IPS DF 6.9 (cell line): ENCODE results near the gene PROX2.
A peak's percentile ranks its signal among the peaks of the same experiment; 100 is the strongest.

Experiments used
- DNase-seq: peaks from one replicate; pipeline ENCODE4 v3.0.0-alpha.2; 2013; ENCODE audit warnings: low read depth, low spot score
- H3K27ac ChIP-seq: one replicate; pipeline ENCODE4 v1.5.1; 2013; ENCODE audit warnings: low read length, control low read depth
- H3K27me3 ChIP-seq: 2 replicates; pipeline ENCODE4 v1.6.1; 2013; ENCODE audit warnings: mild to moderate bottlenecking, low read length; ENCODE audit not compliant: control insufficient read depth, insufficient read depth
- H3K36me3 ChIP-seq: 2 replicates; pipeline ENCODE4 v1.6.1; 2013; ENCODE audit warnings: low read length; ENCODE audit not compliant: control insufficient read depth, insufficient read depth
- H3K4me1 ChIP-seq: 2 replicates; pipeline ENCODE4 v1.6.1; 2013; ENCODE audit warnings: low read length; ENCODE audit not compliant: control insufficient read depth, insufficient read depth
- H3K4me3 ChIP-seq: 2 replicates; pipeline ENCODE4 v1.5.1; 2013; ENCODE audit warnings: mild to moderate bottlenecking, low read length
- H3K9me3 ChIP-seq: 2 replicates; pipeline ENCODE4 v1.6.1; 2013; ENCODE audit warnings: low read length, inconsistent platforms; ENCODE audit not compliant: control insufficient read depth, insufficient read depth
- WGBS: extraction: QIAGEN DNeasy Blood & Tissue Kit; methylation state at CpG from one replicate; pipeline ENCODE4 v1.1.7; 2013; ENCODE audit warnings: mixed read lengths, missing lambda C conversion rate; ENCODE audit not compliant: insufficient read length, insufficient coverage; 5-methylcytosine and 5-hydroxymethylcytosine counted together

Gene PROX2, protein sequence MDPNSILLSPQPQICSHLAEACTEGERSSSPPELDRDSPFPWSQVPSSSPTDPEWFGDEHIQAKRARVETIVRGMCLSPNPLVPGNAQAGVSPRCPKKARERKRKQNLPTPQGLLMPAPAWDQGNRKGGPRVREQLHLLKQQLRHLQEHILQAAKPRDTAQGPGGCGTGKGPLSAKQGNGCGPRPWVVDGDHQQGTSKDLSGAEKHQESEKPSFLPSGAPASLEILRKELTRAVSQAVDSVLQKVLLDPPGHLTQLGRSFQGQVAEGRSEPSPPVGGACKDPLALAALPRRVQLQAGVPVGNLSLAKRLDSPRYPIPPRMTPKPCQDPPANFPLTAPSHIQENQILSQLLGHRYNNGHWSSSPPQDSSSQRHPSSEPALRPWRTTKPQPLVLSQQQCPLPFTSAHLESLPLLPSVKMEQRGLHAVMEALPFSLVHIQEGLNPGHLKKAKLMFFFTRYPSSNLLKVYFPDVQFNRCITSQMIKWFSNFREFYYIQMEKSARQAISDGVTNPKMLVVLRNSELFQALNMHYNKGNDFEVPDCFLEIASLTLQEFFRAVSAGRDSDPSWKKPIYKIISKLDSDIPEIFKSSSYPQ

DNA sequence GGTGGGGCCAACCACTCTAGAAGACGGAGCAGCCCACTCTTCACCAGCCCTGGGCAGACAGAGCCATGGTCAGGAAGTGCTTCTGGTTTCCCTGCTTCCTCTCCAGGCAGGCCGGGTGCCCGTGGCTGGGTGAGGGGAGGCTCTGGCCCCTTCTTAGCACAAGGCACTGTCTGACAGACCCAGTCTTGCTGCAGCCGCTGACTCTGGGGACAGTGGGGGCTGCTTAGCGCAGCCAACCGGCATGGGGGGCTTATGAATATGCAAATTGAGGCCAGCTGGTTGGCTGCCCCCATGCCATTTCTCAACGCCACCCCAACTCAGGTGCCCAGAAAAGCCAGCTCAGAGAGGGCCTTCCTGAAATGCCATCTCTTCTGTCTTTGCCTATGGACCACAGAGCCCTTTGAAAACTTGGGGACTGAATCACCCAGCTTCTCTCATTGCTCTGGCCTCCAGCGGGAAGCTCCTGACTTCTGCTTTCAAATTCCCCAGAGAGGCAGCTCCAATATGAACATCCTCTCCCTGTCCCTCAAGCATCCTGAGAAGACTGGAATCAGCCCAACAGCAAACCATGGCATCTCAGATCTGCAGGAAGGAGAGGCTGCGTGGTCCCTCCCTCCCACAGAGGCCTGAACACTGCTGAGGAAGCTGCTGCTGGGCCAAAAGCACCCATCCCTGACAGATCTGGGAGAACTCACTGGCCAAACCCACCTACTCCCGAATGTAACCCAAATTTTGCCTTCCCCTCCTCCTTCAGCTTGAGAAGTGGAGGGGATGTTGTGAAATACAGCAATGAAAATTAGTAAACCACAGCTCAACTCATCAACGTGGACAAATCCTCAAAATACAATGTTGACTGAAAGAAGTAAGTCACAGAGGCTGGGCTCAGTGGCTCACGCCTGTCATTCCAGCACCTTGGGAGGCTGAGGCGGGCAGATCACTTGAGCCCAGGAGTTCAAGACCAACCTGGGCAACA, at the start of gene PROX2:
TSS of gene PROX2 (minus strand) at position 205 of the 973 bp plus-strand sequence. CDS start 12,311 bp downstream, outside the sequence.
- Histone ChIP-seq H3K4me1 (no peaks in the 10 kb centered on the region), H3K36me3 (no peaks in the 10 kb centered on the region), H3K27ac (no peak within 1 kb of the TSS), H3K4me3 (no peak within 1 kb of the TSS), H3K9me3 (no peaks in the 10 kb centered on the region), H3K27me3 (no peaks in the 10 kb centered on the region)
- no peak for DNase-seq
- WGBS = no CpG with 5 or more reads among the region's 13 CpGs

DNA sequence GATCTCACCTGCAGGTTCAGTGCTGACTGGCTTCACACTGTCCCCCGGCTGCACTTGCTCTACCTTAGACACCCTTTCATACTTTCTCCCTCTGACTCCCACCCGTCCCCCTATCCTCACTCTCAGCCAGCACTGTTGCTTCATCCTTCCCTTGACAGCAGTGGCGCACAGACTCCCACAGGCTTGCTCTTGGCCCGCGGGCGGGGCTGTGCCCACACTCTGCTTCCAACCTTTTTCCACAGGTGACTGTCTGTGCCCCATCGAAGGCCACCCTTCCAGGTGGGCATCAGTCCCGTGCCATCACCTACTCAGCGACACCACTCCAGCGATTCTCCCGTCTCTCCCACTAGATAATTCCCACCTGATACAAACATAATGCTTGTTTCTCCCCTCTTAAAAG, 48.1 kb upstream of the PROX2 start:
- Histone ChIP-seq H3K27me3 (no peaks in the 10 kb centered on the region), H3K4me1 (no peaks in the 10 kb centered on the region), H3K9me3 (no peaks in the 10 kb centered on the region), H3K27ac (no peak overlapping the region), H3K36me3 (no peaks in the 10 kb centered on the region), H3K4me3 (no peak overlapping the region)
- WGBS = no CpG with 5 or more reads among the region's 11 CpGs
- DNase-seq = no peak

DNA sequence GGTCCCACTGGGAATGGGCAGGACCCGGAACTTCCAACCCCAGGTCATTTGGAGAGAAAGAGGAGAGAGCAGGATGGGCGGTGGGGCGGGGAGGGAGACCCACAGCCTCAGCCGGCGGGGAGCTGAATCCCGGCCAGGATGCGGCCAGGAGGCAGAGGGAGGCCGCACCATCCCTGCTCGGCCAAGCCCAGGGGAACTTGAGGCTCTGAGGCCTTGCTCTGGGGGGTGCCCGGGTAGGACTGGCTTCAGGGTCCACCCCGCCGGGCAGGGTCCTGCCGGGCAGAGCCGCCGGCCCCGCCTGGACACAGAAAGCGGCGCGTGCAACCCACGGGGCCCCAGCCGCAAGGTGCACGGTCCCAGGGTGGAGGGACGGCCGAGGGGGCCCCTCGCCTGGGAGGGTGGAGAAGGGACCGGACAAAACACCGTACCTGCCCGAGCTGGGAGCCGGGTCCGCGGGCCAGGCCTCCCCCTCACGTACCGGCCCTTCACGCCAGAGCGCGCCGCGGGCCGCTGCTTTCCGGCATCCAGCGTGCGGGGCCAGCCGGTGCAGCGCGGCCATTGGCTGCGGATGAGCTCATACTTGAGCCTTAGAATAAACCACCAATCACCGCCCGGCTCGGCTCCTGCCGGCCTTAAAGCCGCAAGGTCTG, 46.9 kb upstream of the PROX2 start, which contains the start of gene RPS6KL1:
TSS of gene RPS6KL1 (minus strand) at position 509 of the 650 bp plus-strand sequence. CDS start 1,719 bp downstream, outside the sequence.
- Histone ChIP-seq H3K4me1 (no peaks in the 10 kb centered on the region), H3K36me3 (no peaks in the 10 kb centered on the region), H3K4me3 (peak within 1 kb of the TSS; percentile 82), H3K27ac (no peak within 1 kb of the TSS), H3K9me3 (no peaks in the 10 kb centered on the region), H3K27me3 (no peaks in the 10 kb centered on the region)
- WGBS = no CpG with 5 or more reads among the region's 51 CpGs
- peak; percentile 76 for DNase-seq

DNA sequence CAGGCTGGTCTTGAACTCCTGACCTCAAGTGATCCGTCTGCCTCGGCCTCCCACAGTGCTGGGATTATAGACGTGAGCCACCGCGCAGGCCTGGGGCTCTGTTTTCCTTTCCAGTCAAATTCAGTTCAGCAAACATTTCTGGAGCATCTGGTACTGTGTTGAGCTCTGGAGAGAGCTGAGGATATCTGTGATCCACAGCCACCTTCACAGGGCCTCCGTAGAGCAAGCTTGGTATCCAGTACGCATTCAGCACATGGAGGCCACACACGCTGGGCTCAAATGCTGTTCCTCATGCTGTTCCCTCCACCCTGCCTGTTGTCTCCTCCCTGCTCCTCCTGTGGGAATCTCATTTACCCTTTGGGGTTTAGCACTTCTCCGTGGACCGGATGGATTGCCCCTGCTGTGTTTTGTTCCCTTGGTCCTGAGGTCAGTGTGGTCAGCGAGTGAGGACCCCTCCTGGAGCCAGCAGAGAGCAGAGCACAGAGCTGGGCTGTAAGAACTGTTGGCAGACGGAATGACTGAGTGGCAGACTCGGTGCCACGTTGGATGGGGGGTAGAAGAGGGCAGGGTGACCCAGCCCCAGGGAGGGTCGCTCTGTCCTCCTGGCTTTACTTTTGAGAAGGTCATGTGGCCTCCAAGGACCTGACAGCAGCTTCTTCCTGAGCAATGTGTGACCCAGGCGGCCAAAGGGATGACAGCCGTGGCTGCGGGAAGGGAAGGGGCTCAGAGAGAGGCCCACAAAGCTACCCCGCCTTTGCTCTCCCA, 46.2 kb upstream of the PROX2 start:
- Histone ChIP-seq H3K9me3 (no peaks in the 10 kb centered on the region), H3K4me3 (peak overlapping the region; percentile 82; the same call in 1 of the 2 replicates), H3K27ac (no peak overlapping the region), H3K36me3 (no peaks in the 10 kb centered on the region), H3K27me3 (no peaks in the 10 kb centered on the region), H3K4me1 (no peaks in the 10 kb centered on the region)
- WGBS = no CpG with 5 or more reads among the region's 19 CpGs
- no peak for DNase-seq

DNA sequence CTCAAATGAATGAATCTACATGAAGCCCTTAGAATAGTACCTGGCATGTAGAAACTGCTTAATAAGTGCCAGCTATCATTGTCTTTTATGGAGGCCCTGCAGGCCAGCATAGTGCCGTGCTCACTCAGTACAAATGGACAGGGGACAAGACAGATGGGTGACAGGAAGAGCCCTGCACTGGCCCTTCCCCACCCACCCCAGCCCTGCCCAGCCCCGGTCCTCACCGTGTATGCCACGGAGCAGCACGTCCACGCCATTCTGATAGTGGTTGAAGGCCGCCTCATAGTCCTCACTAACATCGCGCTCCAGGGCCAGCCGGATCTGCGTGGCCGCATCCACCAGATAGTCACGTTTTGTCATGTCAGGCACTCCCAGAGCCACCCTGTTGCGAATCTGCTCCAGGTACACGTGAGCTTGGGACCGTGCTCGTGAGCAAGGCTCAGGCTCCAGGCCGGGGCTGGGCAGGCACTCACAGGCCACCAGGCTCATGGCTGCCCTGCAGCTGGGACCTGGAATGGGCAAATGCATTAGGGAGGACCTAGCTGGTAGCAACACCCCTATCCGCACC, 45.2 kb upstream of the PROX2 start:
- Histone ChIP-seq H3K36me3 (no peaks in the 10 kb centered on the region), H3K4me3 (no peak overlapping the region), H3K27ac (no peak overlapping the region), H3K9me3 (no peaks in the 10 kb centered on the region), H3K4me1 (no peaks in the 10 kb centered on the region), H3K27me3 (no peaks in the 10 kb centered on the region)
- DNase-seq = no peak
- WGBS = no CpG with 5 or more reads among the region's 19 CpGs

DNA sequence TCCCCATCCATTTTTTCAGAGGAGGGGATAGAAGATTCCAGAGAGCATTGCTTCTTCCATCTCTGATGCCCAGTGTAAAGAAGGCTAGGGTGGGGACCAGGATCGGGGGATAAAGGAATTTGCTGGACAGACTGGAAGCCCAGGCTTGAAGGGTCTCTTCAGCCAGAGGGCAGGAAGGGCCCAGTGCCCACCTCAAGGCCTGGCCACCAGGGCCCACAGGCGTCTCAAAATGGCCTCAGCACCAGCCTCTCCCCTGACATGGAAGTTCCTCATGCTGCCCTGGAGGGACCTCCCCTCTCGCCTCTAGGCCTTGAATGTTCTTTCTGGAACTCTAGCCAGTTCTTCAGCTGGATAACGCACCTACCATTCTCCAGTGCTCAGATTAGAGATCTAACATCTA, 44.3 kb upstream of the PROX2 start:
- no peaks in the 10 kb centered on the region for H3K9me3 ChIP-seq
- no peaks in the 10 kb centered on the region for H3K27me3 ChIP-seq
- no peak for DNase-seq
- no peak overlapping the region for H3K4me3 ChIP-seq
- no peak overlapping the region for H3K27ac ChIP-seq
- no peaks in the 10 kb centered on the region for H3K36me3 ChIP-seq
- no CpG with 5 or more reads among the region's 4 CpGs for WGBS
- H3K4me1 ChIP-seq = no peaks in the 10 kb centered on the region

DNA sequence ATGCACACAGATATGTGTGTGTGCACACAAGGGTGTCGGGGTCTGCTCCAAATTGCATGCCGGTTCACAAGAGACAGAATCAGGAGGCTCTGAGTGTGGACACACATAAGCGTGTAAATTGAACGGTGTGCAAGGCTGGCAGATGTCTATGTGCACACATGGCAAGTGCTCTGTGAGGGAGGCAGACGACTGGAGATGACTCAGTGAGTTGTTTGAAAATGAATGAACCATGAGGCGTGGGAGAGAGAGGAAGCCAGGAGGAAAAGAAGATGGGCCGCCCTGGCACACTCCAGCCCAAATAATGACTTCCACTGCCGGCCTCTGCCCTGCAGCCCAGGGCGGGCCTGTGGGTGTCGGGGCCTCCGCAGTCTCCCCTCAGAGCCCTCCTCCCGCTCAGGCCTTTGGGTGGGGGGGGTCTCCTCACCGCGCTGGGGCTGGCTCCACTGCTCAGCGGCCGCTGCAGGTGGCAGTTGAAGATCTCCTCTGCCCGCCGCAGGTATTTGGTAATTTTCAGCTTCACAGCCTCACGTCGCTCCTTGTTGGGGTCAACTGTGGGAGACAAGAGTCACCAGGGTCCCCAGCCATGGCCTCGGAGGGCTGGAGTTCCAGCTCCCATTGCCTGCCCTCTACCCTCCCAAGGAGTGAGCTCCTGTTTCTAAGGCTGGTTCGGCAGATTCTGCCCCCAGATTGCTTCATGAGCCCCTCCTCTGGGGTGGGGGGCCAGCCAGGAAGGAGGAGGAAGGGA, 43.6 kb upstream of the PROX2 start:
- WGBS = no CpG with 5 or more reads among the region's 22 CpGs
- no peak overlapping the region for H3K27ac ChIP-seq
- no peak overlapping the region for H3K4me3 ChIP-seq
- H3K4me1 ChIP-seq = no peaks in the 10 kb centered on the region
- no peak for DNase-seq
- no peaks in the 10 kb centered on the region for H3K27me3 ChIP-seq
- no peaks in the 10 kb centered on the region for H3K9me3 ChIP-seq
- no peaks in the 10 kb centered on the region for H3K36me3 ChIP-seq

DNA sequence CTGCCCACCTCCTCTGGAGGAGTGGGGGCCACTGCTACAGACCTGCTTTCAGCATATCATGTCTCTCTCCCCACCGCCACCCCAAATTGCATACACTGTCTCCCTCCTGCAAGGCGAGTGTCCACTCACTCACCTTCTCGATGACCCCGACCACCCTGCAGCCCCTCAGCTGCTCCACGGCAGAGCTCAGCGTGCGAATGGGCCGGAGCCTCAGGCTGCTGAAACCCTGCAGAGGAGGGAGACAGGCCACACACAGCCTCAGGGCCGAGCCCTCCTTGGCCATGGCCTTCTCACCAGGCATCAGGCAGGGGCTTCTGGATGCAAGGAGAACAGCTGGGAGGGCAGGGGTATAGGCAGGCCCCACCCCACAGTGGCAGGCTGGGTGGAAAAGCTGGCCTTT, 42.4 kb upstream of the PROX2 start:
- Histone ChIP-seq H3K36me3 (no peaks in the 10 kb centered on the region), H3K4me3 (no peak overlapping the region), H3K27ac (no peak overlapping the region), H3K4me1 (no peaks in the 10 kb centered on the region), H3K27me3 (no peaks in the 10 kb centered on the region), H3K9me3 (no peaks in the 10 kb centered on the region)
- DNase-seq = no peak
- no CpG with 5 or more reads among the region's 9 CpGs for WGBS

DNA sequence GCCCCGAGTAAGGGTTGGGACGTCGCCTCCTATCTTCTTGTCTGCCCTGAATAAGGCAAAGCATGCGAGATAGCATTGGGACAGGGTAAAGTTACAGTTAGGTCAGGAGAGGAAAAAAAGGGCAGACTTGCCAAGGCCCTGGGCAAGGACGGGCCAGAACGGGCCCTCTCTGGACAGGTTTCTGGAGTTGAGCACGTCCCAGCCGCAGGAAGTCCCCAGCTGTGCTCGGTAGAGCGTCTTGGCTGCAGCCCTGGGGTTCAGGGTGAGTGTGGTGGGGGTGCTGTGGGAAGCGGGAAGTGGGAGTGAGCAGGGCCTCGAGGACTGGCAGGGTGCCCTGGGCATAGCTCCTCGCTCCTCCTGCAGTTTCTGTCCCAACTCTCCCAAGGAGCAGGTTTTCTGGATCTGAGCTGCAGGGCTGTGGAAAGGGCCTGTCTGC, 41.7 kb upstream of the PROX2 start:
- Histone ChIP-seq H3K36me3 (no peaks in the 10 kb centered on the region), H3K27ac (no peak overlapping the region), H3K27me3 (no peaks in the 10 kb centered on the region), H3K4me3 (no peak overlapping the region), H3K4me1 (no peaks in the 10 kb centered on the region), H3K9me3 (no peaks in the 10 kb centered on the region)
- DNase-seq = no peak
- no CpG with 5 or more reads among the region's 13 CpGs for WGBS
